HepG2 (cell line): ENCODE results near the gene SRCIN1. TPM values are rescaled to one million over a fixed set of nuclear protein-coding genes. Genes with fewer than 3 reads are reported as not detected.
A peak's percentile ranks its signal among the peaks of the same experiment; 100 is the strongest.

Experiments used
- ATAC-seq: fragments of 200-7000 bp; cut with Tn5 transposase; 3 replicates; pipeline ENCODE4 v1.9.1; 2020; ENCODE audit warnings: mild to moderate bottlenecking, moderate library complexity
- BruUV-seq: library from RNA; stranded (reverse); fragments of 400-500 nt; replicated peaks from 2 replicates; lab custom pipeline; 2021; lab: Mats Ljungman, UMichigan
- CTCF ChIA-PET: fragments of 300-600 bp; formaldehyde crosslinking; extraction: SDS; loops from one replicate; lab custom pipeline; 2021; ENCODE audit warnings: low total read pairs, inconsistent platforms, low intra/inter-chr PET ratio; lab: Yijun Ruan, JAX
- POLR2A ChIA-PET: fragments of 350-600 bp; sonication (Branson Sonifier 250); formaldehyde crosslinking; loops from one replicate; lab custom pipeline; 2020; ENCODE audit warnings: antibody characterized with exemption, inconsistent platforms; lab: Yijun Ruan, JAX
- DNase-seq: peaks from one replicate; pipeline ENCODE4 v3.0.0-alpha.2; 2015; ENCODE audit warnings: low spot score
- FAIRE-seq: peaks from 3 replicates; lab custom pipeline; 2011; peaks lifted over from hg19 to GRCh38; lab: Jason Lieb, UNC
- H2AFZ ChIP-seq: one replicate; pipeline ENCODE4 v1.6.1; 2011; ENCODE audit warnings: low read length, inconsistent platforms
- H3K27ac ChIP-seq: fragments of 300-600 bp; 3 replicates; pipeline ENCODE4 v1.8.0; 2011; ENCODE audit warnings: mixed run types, mild to moderate bottlenecking, mixed read lengths, low read length, inconsistent platforms; ENCODE audit not compliant: insufficient read depth; ENCODE audit errors: extremely low read length
- H3K27me3 ChIP-seq, 2 experiments: fragments of 200-600 bp in 1 of 2; 2 replicates in 1 of 2; 3 replicates in 1 of 2; pipeline versions ENCODE4 v1.6.0 to v1.8.0; 2011; ENCODE audit warnings: low read length in 2 of 2, mild to moderate bottlenecking in 2 of 2, moderate library complexity in 2 of 2, inconsistent platforms in 1 of 2; ENCODE audit not compliant: insufficient read depth in 2 of 2, control insufficient read depth in 1 of 2
- H3K36me3 ChIP-seq, 2 experiments: fragments of 200-600 bp in 1 of 2; replicated peaks in 1 of 2; 2 replicates in 1 of 2; 3 replicates in 1 of 2; pipeline versions ENCODE4 v1.5.1 to v1.8.0; 2011; ENCODE audit warnings: low read length in 2 of 2, inconsistent platforms in 1 of 2; ENCODE audit not compliant: insufficient read depth in 2 of 2, control insufficient read depth in 1 of 2
- H3K4me1 ChIP-seq: 2 replicates; pipeline ENCODE4 v1.5.1; 2012; ENCODE audit warnings: low read length, inconsistent platforms; ENCODE audit not compliant: insufficient read depth
- H3K4me2 ChIP-seq: 2 replicates; pipeline ENCODE4 v1.6.0; 2011; ENCODE audit warnings: low read depth, low read length, inconsistent platforms
- H3K4me3 ChIP-seq, 3 experiments: fragments of 200-600 bp in 1 of 3; sonication (generic), shearing (Covaris generic) in 1 of 3; replicated peaks in 1 of 3; 2 replicates each; pipeline ENCODE4 v1.5.1; 2011 to 2016; ENCODE audit warnings: low read length in 3 of 3, inconsistent platforms in 2 of 3, low read depth in 2 of 3, mild to moderate bottlenecking in 2 of 3, control low read depth in 1 of 3, mixed read lengths in 1 of 3; ENCODE audit not compliant: insufficient read depth in 1 of 3
- H3K79me2 ChIP-seq: one replicate; pipeline ENCODE4 v1.6.1; 2011; ENCODE audit warnings: low read length, inconsistent platforms; ENCODE audit not compliant: insufficient read depth
- H3K9ac ChIP-seq: 2 replicates; pipeline ENCODE4 v1.6.0; 2011; ENCODE audit warnings: mild to moderate bottlenecking, low read depth, low read length, inconsistent platforms; ENCODE audit not compliant: insufficient read depth
- H3K9me3 ChIP-seq: 2 replicates; pipeline ENCODE4 v1.5.1; 2012; ENCODE audit warnings: mild to moderate bottlenecking, low read length
- H4K20me1 ChIP-seq: 2 replicates; pipeline ENCODE4 v1.6.0; 2011; ENCODE audit warnings: inconsistent platforms, mild to moderate bottlenecking, low read length, moderate library complexity; ENCODE audit not compliant: insufficient read depth
- ATF7 ChIP-seq, 2 experiments: fragments of 450-650 bp in 1 of 2; sonication (generic) in 1 of 2; formaldehyde crosslinking in 1 of 2; IDR thresholded peaks; 2 replicates each; pipeline versions ENCODE4 v1.4.0 to v1.6.1; 2016 to 2020; ENCODE audit warnings: antibody characterized with exemption in 1 of 2, mild to moderate bottlenecking in 1 of 2, missing genetic modification reagents in 1 of 2
- CREB1 ChIP-seq, 2 experiments: fragments of 450-650 bp in 1 of 2; IDR thresholded peaks; 2 replicates each; pipeline ENCODE4 v1.6.1; 2016 to 2017; ENCODE audit warnings: control low read depth in 1 of 2, mild to moderate bottlenecking in 1 of 2, missing compliant biosample characterization in 1 of 2, missing genetic modification characterization in 1 of 2
- GTF3A ChIP-seq: sonication (generic); formaldehyde crosslinking; conservative IDR thresholded peaks from 2 replicates; pipeline ENCODE4 v1.4.0; 2020; ENCODE audit warnings: mild to moderate bottlenecking, missing genetic modification reagents
- HBP1 ChIP-seq: IDR thresholded peaks from 2 replicates; pipeline ENCODE4 v1.6.1; 2016; ENCODE audit warnings: low read depth, control low read depth
- HMGXB4 ChIP-seq, 2 experiments: sonication (generic) in 1 of 2; formaldehyde crosslinking in 1 of 2; IDR thresholded peaks; 2 replicates each; pipeline versions ENCODE4 v1.4.0 to v1.6.1; 2018 to 2020; ENCODE audit warnings: missing genetic modification reagents in 2 of 2, borderline replicate concordance in 1 of 2, low read depth in 1 of 2, mild to moderate bottlenecking in 1 of 2, missing biosample characterization in 1 of 2
- PHF21A ChIP-seq: sonication (generic); formaldehyde crosslinking; IDR thresholded peaks from 2 replicates; pipeline ENCODE4 v1.5.0; 2020; ENCODE audit warnings: mild to moderate bottlenecking, missing genetic modification reagents
- SNAPC5 ChIP-seq: sonication (generic); formaldehyde crosslinking; IDR thresholded peaks from 2 replicates; pipeline ENCODE4 v1.8.1; 2023; ENCODE audit warnings: mild to moderate bottlenecking, missing genetic modification reagents, borderline replicate concordance
- ZBTB46 ChIP-seq: sonication (generic); formaldehyde crosslinking; IDR thresholded peaks from 2 replicates; pipeline ENCODE4 v1.4.0; 2020; ENCODE audit warnings: mild to moderate bottlenecking, missing genetic modification reagents, borderline replicate concordance
- ZBTB8A ChIP-seq: sonication (generic); formaldehyde crosslinking; IDR thresholded peaks from 2 replicates; pipeline ENCODE4 v1.4.0; 2020; ENCODE audit warnings: mild to moderate bottlenecking, low read depth, missing genetic modification reagents, borderline replicate concordance
- ZNF224 ChIP-seq: sonication (generic); formaldehyde crosslinking; IDR thresholded peaks from 2 replicates; pipeline ENCODE4 v1.5.0; 2020; ENCODE audit warnings: mild to moderate bottlenecking, missing genetic modification reagents
- ZNF343 ChIP-seq: sonication (generic); formaldehyde crosslinking; IDR thresholded peaks from 2 replicates; pipeline ENCODE4 v1.4.0; 2020; ENCODE audit warnings: mild to moderate bottlenecking, missing genetic modification reagents
- ZNF543 ChIP-seq: sonication (generic); formaldehyde crosslinking; IDR thresholded peaks from 2 replicates; pipeline ENCODE4 v1.4.0; 2020; ENCODE audit warnings: mild to moderate bottlenecking, missing genetic modification reagents
- ZNF678 ChIP-seq: sonication (generic); formaldehyde crosslinking; IDR thresholded peaks from 2 replicates; pipeline ENCODE4 v1.4.0; 2020; ENCODE audit warnings: mild to moderate bottlenecking, missing genetic modification reagents
- ZSCAN29 ChIP-seq: sonication (generic); formaldehyde crosslinking; conservative IDR thresholded peaks from 2 replicates; pipeline ENCODE4 v1.4.0; 2020; ENCODE audit warnings: mild to moderate bottlenecking, missing genetic modification reagents
- WGBS: methylation state at CpG from one replicate; pipeline ENCODE4 v1.1.6; 2017; ENCODE audit warnings: low lambda C conversion rate; 5-methylcytosine and 5-hydroxymethylcytosine counted together
- in situ Hi-C: cut with HindIII; loops from 2 replicates; pipeline ENCODE4 v1.10.0; 2017; ENCODE audit warnings: low pct_unique_long_range_greater_than_20kb; ENCODE audit not compliant: extremely low pct_ligation_motif_present
- intact Hi-C: fragments of 100-400 bp; cut with micrococcal nuclease; formaldehyde crosslinking; loops from one replicate; pipeline ENCODE4 v1.10.0; 2022; ENCODE audit not compliant: unreplicated experiment
- polyA plus RNA-seq, 8 experiments: library from polyadenylated mRNA; depleted of rRNA in 3 of 8; stranded (reverse) in 7 of 8; unstranded in 1 of 8; fragments of >200 nt; fragmentation: Illumina TruSeq in 4 of 8; extraction: Trizol in 4 of 8; gene quantifications; 2 replicates each; pipeline versions ENCODE4 v1.2.1 to v1.2.3, GENCODE V29; 2011 to 2016; ENCODE audit warnings: low read depth in 4 of 8, missing spikeins in 1 of 8, mixed read lengths in 1 of 8; ENCODE audit not compliant: insufficient read depth in 1 of 8
- total RNA-seq, 5 experiments: library from RNA; depleted of rRNA; stranded (reverse); fragments of >200 nt; fragmentation: Illumina TruSeq; extraction: Trizol; gene quantifications; 2 replicates each; pipeline ENCODE4 v1.2.3, GENCODE V29; 2016; ENCODE audit warnings: low read depth in 1 of 5

The SRCIN1 gene
- total and polyA plus RNA-seq, 2 of the 13 experiments (the other 11 are each of a cell fraction or from before 2014, with no cell fraction given): 1.2 to 9.6 TPM

GRCh38 chr17:38621538-38621937, 15.8 kb upstream of the SRCIN1 start:
- Histone ChIP-seq H4K20me1 (no peaks in the 10 kb centered on the region), H3K4me2 (no peak overlapping the region; the same call in 1 of the 2 replicates), H2AFZ (no peak overlapping the region), H3K36me3 (no peaks in the 10 kb centered on the region), H3K4me1 (peaks cover 81% of the 10 kb centered on the region), H3K9me3 (no peaks in the 10 kb centered on the region), H3K4me3 (no peak overlapping the region), H3K79me2 (peaks cover 2% of the 10 kb centered on the region), H3K27ac (peak overlapping the region; percentile 95), H3K27me3 (no peaks in the 10 kb centered on the region), H3K9ac (peak overlapping the region; percentile 46)
- no peak for ATAC-seq
- no peak for DNase-seq
- ChIA-PET CTCF (interaction anchor here (0.7 to 2.6 kb wide), 2 partner anchors 16 to 46 kb away, joined by 5 to 20 read pairs; partner anchors contain the start of gene SRCIN1), POLR2A (interaction anchor here (2.0 to 2.3 kb wide), 4 partner anchors 15 to 38 kb away, joined by 6 to 25 read pairs (median 10); partner anchors contain the start of gene SRCIN1)
- FAIRE-seq: no peak
- 95% methylated on average over 2 of the region's 2 CpGs for WGBS
- TF ChIP-seq ZNF224 (CRISPR knock-in tag) (no peak), HMGXB4 (CRISPR knock-in tag; IDR thresholded peaks at IDR 0.05; ENCODE audit: borderline replicate concordance in 1 of 2, low read depth in 1 of 2) (0 out of 4 replicates have a peak, but pooled peaks of 1 of the 2 experiments have one; percentile 23), ZNF678 (CRISPR knock-in tag) (0 out of 2 replicates have a peak, but pooled peaks have one; percentile 20), GTF3A (CRISPR knock-in tag) (0 out of 2 replicates have a peak, but pooled peaks have one; percentile 44), ZNF543 (CRISPR knock-in tag) (0 out of 2 replicates have a peak, but pooled peaks have one; percentile 31), ZSCAN29 (CRISPR knock-in tag) (0 out of 2 replicates have a peak, but pooled peaks have one; percentile 25), ZNF343 (CRISPR knock-in tag) (peak; percentile 43; the same call in 1 of the 2 replicates), PHF21A (CRISPR knock-in tag) (no peak), ZBTB8A (CRISPR knock-in tag) (0 out of 2 replicates have a peak, but pooled peaks have one; percentile 39), CREB1 (IDR thresholded peaks at IDR 0.05) (peak; percentile 53), CREB1 (CRISPR knock-in tag; IDR thresholded peaks at IDR 0.05) (no peak), HBP1 (CRISPR knock-in tag) (no peak), ATF7 (IDR thresholded peaks at IDR 0.05) (peak; percentile 80), ATF7 (CRISPR knock-in tag; IDR thresholded peaks at IDR 0.05) (no peak), SNAPC5 (CRISPR knock-in tag) (0 out of 2 replicates have a peak, but pooled peaks have one; percentile 21), ZBTB46 (peak; percentile 40; the same call in 1 of the 2 replicates)
- in situ Hi-C loops (no loop called here), intact Hi-C loops (loop anchor here (1.0 kb wide), 1 partner anchor 36 kb away; no protein-coding TSS in a partner anchor)
- no TSS peak for BruUV-seq
